Lung (tissue), 12 donors: Measurements from ENCODE around the gene FLNC. TPM values are rescaled to one million over a fixed set of nuclear protein-coding genes. Genes with fewer than 3 reads are reported as not detected.

Source experiments
- ATAC-seq: fragments of 200-7000 bp; cut with Tn5 transposase; one replicate; pipeline ENCODE4 v1.9.1; 2020; ENCODE audit warnings: moderate number of reproducible peaks; ENCODE audit not compliant: insufficient read depth, low FRiP score
- DNase-seq, 3 donors: peaks; one replicate each; pipeline ENCODE4 v3.0.0-alpha.2; 2013 to 2017
- H3K27ac ChIP-seq, 2 donors: one replicate each; pipeline ENCODE4 v1.5.1; 2013; ENCODE audit warnings: mild to moderate bottlenecking in 2 of 2, moderate library complexity in 2 of 2, control low read depth in 1 of 2, inconsistent platforms in 1 of 2, low read depth in 1 of 2, low read length in 1 of 2
- H3K27me3 ChIP-seq, 3 donors: one replicate each; pipeline ENCODE4 v1.5.1; 2013; ENCODE audit warnings: low read length in 2 of 3; ENCODE audit not compliant: control insufficient read depth in 3 of 3, insufficient read depth in 3 of 3
- H3K36me3 ChIP-seq, 4 donors: one replicate each; pipeline ENCODE4 v1.5.1; 2013; ENCODE audit warnings: low read length in 4 of 4, mild to moderate bottlenecking in 1 of 4, moderate library complexity in 1 of 4; ENCODE audit not compliant: control insufficient read depth in 4 of 4, insufficient read depth in 4 of 4
- H3K4me1 ChIP-seq, 5 donors: one replicate each; pipeline ENCODE4 v1.5.1; 2013; ENCODE audit warnings: low read length in 5 of 5, mild to moderate bottlenecking in 2 of 5, moderate library complexity in 1 of 5; ENCODE audit not compliant: control insufficient read depth in 5 of 5, insufficient read depth in 5 of 5
- H3K4me3 ChIP-seq: one replicate; pipeline ENCODE4 v1.5.1; 2013; ENCODE audit warnings: mild to moderate bottlenecking, control low read depth, moderate library complexity
- H3K9ac ChIP-seq, 2 donors: one replicate each; pipeline ENCODE4 v1.5.1; 2013; ENCODE audit warnings: low read length in 2 of 2, control low read depth in 1 of 2; ENCODE audit not compliant: insufficient read depth in 1 of 2
- H3K9me3 ChIP-seq, 4 donors: one replicate each; pipeline ENCODE4 v1.5.1; 2013; ENCODE audit warnings: low read length in 3 of 4, mild to moderate bottlenecking in 1 of 4, moderate library complexity in 1 of 4; ENCODE audit not compliant: control insufficient read depth in 4 of 4, insufficient read depth in 3 of 4
- WGBS, 2 donors: extraction: QIAGEN DNeasy Blood & Tissue Kit; methylation state at CpG; one replicate each; pipeline ENCODE4 v1.1.7; 2013; 5-methylcytosine and 5-hydroxymethylcytosine counted together
- polyA plus RNA-seq, 2 donors: library from polyadenylated mRNA; stranded (reverse); fragments of 200-250 nt; gene quantifications; one replicate each; pipeline ENCODE4 v1.2.1, GENCODE V29; 2013
- total RNA-seq, 2 donors: library from RNA; depleted of rRNA in 1 of 2; stranded (reverse); fragments of >200 nt in 1 of 2; gene quantifications; one replicate each; pipeline ENCODE4 v1.2.1, GENCODE V29; 2014 to 2021
- TF ChIP-seq, protein P1 (sequence below): IDR thresholded peaks from 2 replicates; pipeline ENCODE4 v1.5.1; 2012; ENCODE audit warnings: mild to moderate bottlenecking; ENCODE audit errors: control extremely low read depth, extremely low read depth
- donor health status: control.
- donor health status: control.
- donor health status: Bipolar disorder and iron deficiency.
- donor health status: healthy.
- donor health status: DM: yes; HTN: yes; CAD: no.

Gene FLNC
- total and polyA plus RNA-seq, 4 donors, result 2.0 to 24.2 (median 7.7) TPM

DNA sequence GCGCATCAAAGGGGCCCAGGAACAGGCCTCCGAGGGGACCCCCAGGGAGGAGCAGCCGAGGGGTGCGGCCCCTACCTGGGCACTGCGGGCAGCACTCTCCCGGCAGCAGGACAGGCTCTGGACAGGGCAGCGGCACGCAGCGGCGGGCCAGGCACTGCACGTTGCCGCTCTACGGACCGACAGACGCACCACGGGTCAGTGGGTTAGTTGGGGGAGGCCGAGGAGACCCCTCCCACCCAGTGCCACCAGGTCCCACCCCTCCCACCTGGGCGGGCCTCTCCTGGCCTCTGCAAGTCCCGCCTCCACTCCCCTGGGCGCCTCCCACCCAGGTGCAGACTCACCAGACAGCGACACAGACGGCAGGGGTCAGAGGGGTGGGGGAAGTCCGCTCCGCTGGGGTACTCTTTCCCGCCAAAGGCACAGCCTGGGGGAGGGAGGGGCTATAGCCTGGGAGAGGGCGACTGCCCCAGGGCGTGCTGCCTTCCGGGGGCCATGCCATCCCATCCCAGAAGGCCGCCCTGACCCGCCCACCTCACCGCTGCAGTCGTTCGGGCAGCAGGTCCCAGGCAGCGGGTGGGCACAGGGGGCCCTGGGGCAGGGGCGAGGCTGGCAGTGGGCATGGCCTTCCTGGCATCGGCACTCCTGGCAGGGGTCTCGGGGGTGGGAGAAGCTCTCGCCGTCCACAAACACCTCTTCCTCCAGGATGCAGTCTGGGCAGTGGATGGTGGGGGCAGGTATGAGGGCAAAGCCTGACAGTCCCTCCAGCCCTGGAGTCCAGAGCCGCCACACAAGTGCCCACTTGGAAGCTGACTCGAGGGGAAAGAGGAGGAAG is 61.1 kb downstream of the FLNC start:
- Histone ChIP-seq H3K4me3 (no peak overlapping the region), H3K27ac (no peak overlapping the region), H3K4me1 (peaks cover 0 to 3% (median 0%) of the 10 kb centered on the region in 5 donors), H3K36me3 (no peaks in the 10 kb centered on the region), H3K27me3 (peaks cover 0 to 12% (median 0%) of the 10 kb centered on the region in 3 donors), H3K9me3 (no peaks in the 10 kb centered on the region), H3K9ac (no peak overlapping the region)
- 33 to 39% methylated on average over 29 to 41 of the region's 41 CpGs for WGBS, 2 donors
- ATAC-seq (peak; percentile 29), DNase-seq (peak in 1 of 3 donors; percentile 18)
- TF ChIP-seq, protein P1, sequence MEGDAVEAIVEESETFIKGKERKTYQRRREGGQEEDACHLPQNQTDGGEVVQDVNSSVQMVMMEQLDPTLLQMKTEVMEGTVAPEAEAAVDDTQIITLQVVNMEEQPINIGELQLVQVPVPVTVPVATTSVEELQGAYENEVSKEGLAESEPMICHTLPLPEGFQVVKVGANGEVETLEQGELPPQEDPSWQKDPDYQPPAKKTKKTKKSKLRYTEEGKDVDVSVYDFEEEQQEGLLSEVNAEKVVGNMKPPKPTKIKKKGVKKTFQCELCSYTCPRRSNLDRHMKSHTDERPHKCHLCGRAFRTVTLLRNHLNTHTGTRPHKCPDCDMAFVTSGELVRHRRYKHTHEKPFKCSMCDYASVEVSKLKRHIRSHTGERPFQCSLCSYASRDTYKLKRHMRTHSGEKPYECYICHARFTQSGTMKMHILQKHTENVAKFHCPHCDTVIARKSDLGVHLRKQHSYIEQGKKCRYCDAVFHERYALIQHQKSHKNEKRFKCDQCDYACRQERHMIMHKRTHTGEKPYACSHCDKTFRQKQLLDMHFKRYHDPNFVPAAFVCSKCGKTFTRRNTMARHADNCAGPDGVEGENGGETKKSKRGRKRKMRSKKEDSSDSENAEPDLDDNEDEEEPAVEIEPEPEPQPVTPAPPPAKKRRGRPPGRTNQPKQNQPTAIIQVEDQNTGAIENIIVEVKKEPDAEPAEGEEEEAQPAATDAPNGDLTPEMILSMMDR, result no peak

DNA sequence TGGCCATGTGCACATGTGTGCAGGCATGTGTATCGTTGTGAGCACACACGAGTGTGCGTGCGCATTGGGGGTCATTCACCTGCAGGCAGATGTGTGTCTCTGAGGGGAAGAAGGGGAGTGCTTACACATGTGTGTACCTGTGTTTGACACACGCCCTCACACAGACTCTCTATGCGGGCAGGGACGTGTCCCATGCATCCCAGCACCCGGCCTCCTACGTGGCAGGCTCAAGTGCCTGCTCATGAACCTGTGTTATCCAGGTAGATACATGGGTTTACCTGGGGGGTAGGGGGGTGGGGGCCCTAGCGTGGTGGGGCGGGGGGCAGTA is 61.7 kb downstream of the FLNC start:
- no peak overlapping the region for H3K9ac ChIP-seq
- H3K4me1 ChIP-seq, result peaks cover 0 to 3% (median 0%) of the 10 kb centered on the region in 5 donors
- H3K9me3 ChIP-seq, result no peaks in the 10 kb centered on the region
- no peak overlapping the region for H3K4me3 ChIP-seq
- 75 to 82% methylated on average over 11 of the region's 11 CpGs for WGBS, 2 donors
- peaks cover 0 to 12% (median 0%) of the 10 kb centered on the region in 3 donors for H3K27me3 ChIP-seq
- H3K36me3 ChIP-seq, result no peaks in the 10 kb centered on the region
- TF ChIP-seq, protein P1, result no peak
- peak in 1 of 3 donors; percentile 10 for DNase-seq
- no peak for ATAC-seq
- no peak overlapping the region for H3K27ac ChIP-seq

DNA sequence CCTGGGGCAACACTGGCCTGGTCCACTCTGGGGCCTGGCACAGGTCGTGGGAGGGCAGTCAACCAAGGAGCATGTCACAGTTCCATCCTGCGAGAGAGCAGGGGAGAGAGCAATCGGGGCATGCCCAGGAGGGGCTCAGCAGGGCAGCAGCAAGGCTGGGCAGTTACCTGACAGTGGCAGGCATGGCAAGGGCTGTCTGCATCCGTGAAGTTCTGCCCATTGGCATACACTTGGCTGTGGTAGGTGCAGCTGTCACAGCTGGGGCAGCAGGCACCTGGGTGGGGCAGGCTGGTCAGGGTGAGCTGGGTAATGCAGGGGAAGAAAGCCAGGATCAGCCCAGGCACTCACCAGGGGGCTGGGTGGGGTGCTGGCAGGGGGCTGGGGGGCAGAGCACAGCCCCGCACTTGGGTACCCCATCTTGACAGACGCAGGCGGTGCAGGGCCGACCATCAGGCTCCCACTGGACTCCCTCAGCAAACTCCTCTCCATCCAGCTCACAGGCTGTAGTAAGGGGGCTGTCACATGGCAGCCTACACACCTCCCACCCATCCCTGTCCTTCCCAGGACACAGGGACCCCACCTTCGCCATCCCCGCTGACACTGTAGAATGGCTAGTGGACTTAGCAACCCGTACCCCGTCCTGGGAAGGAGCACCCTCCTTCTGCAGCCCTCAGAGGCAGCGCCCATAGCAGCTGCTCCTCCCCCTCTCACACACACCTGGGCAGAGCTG is 62.5 kb downstream of the FLNC start:
- Histone ChIP-seq H3K27me3 (peaks cover 0 to 8% (median 0%) of the 10 kb centered on the region in 3 donors), H3K36me3 (no peaks in the 10 kb centered on the region), H3K9ac (no peak overlapping the region), H3K27ac (no peak overlapping the region), H3K4me1 (peaks cover 0 to 3% (median 0%) of the 10 kb centered on the region in 5 donors), H3K4me3 (no peak overlapping the region), H3K9me3 (no peaks in the 10 kb centered on the region)
- WGBS, 2 donors, result 91 to 92% methylated on average over 13 of the region's 13 CpGs
- DNase-seq (peak in 1 of 3 donors; percentile 9), ATAC-seq (no peak)
- TF ChIP-seq, protein P1, result no peak
